IMR-90 (cell line): ENCODE results near the gene NEXN. TPM values are rescaled to one million over a fixed set of nuclear protein-coding genes. Genes with fewer than 3 reads are reported as not detected.

ENCODE experiments used
- ATAC-seq: fragments of 200-7000 bp; cut with Tn5 transposase; 2 replicates; pipeline ENCODE4 v1.9.1; 2020; ENCODE audit warnings: low read depth, mild to moderate bottlenecking, moderate library complexity
- BruUV-seq: library from RNA; stranded (reverse); fragments of 400-500 nt; replicated peaks from 2 replicates; lab custom pipeline; 2021; lab: Mats Ljungman, UMichigan
- CTCF ChIA-PET: fragments of 300-600 bp; formaldehyde crosslinking; extraction: SDS; loops from one replicate; lab custom pipeline; 2021; ENCODE audit warnings: antibody characterized with exemption; lab: Yijun Ruan, JAX
- POLR2A ChIA-PET: fragments of 300-600 bp; sonication (Branson Sonifier 250); formaldehyde crosslinking; loops from one replicate; lab custom pipeline; 2022; ENCODE audit warnings: antibody characterized with exemption; ENCODE audit not compliant: unreplicated experiment; lab: Charles Lee
- DNase-seq: peaks from one replicate; pipeline ENCODE4 v3.0.0; 2013
- H2AFZ ChIP-seq: replicated peaks from 2 replicates; pipeline ENCODE3; 2013; ENCODE audit warnings: low read length, mild to moderate bottlenecking; ENCODE audit not compliant: poor library complexity
- H2AK5ac ChIP-seq: 2 replicates; pipeline ENCODE4 v1.6.1; 2013; ENCODE audit warnings: low read depth, low read length, inconsistent platforms
- H2AK9ac ChIP-seq: replicated peaks from 2 replicates; pipeline ENCODE3; 2013; ENCODE audit warnings: mild to moderate bottlenecking, low read depth, low read length, moderate library complexity; ENCODE audit not compliant: poor library complexity
- H2BK120ac ChIP-seq: 2 replicates; pipeline ENCODE4 v1.6.1; 2013; ENCODE audit warnings: low read depth, low read length, inconsistent platforms
- H2BK15ac ChIP-seq: 3 replicates; pipeline ENCODE4 v1.6.1; 2013; ENCODE audit warnings: low read depth, low read length, inconsistent platforms
- H2BK20ac ChIP-seq: 2 replicates; pipeline ENCODE4 v1.6.1; 2013; ENCODE audit warnings: low read depth, mild to moderate bottlenecking, inconsistent platforms, low read length, moderate library complexity
- H2BK5ac ChIP-seq: 2 replicates; pipeline ENCODE4 v1.6.1; 2013; ENCODE audit warnings: mild to moderate bottlenecking, low read depth, low read length, inconsistent platforms; ENCODE audit not compliant: poor library complexity, severe bottlenecking
- H3K14ac ChIP-seq: replicated peaks from 2 replicates; pipeline ENCODE4 v1.6.1; 2013; ENCODE audit warnings: low read depth, low read length, inconsistent platforms
- H3K18ac ChIP-seq: 2 replicates; pipeline ENCODE4 v1.6.1; 2013; ENCODE audit warnings: low read depth, low read length, control low read depth
- H3K23ac ChIP-seq: 2 replicates; pipeline ENCODE4 v1.6.1; 2013; ENCODE audit warnings: low read depth, low read length, inconsistent platforms
- H3K27ac ChIP-seq: 2 replicates; pipeline ENCODE4 v1.5.1; 2013; ENCODE audit warnings: mild to moderate bottlenecking, control low read depth, low read length; ENCODE audit not compliant: insufficient read depth
- H3K27me3 ChIP-seq: 2 replicates; pipeline ENCODE4 v1.6.1; 2013; ENCODE audit warnings: low read length; ENCODE audit not compliant: control insufficient read depth, insufficient read depth
- H3K36me3 ChIP-seq: 2 replicates; pipeline ENCODE4 v1.6.1; 2013; ENCODE audit warnings: low read length, mixed read lengths; ENCODE audit not compliant: control insufficient read depth, insufficient read depth
- H3K4ac ChIP-seq: 2 replicates; pipeline ENCODE4 v1.6.1; 2013; ENCODE audit warnings: low read depth, low read length, inconsistent platforms
- H3K4me1 ChIP-seq: 2 replicates; pipeline ENCODE4 v1.6.1; 2013; ENCODE audit warnings: low read length, mixed read lengths; ENCODE audit not compliant: control insufficient read depth, insufficient read depth
- H3K4me2 ChIP-seq: 2 replicates; pipeline ENCODE4 v1.6.1; 2013; ENCODE audit warnings: low read depth, mild to moderate bottlenecking, control low read depth, low read length, moderate library complexity
- H3K4me3 ChIP-seq: 2 replicates; pipeline ENCODE4 v1.5.1; 2013; ENCODE audit warnings: low read depth, mild to moderate bottlenecking, control low read depth, low read length, moderate library complexity; ENCODE audit not compliant: insufficient read depth
- H3K56ac ChIP-seq: 2 replicates; pipeline ENCODE4 v1.6.1; 2013; ENCODE audit warnings: low read length, inconsistent platforms; ENCODE audit not compliant: insufficient read depth; ENCODE audit errors: extremely low read depth
- H3K79me1 ChIP-seq, 2 experiments: 2 replicates each; pipeline ENCODE4 v1.6.1; 2013; ENCODE audit warnings: low read length in 2 of 2, inconsistent platforms in 1 of 2, low read depth in 1 of 2
- H3K9ac ChIP-seq: 2 replicates; pipeline ENCODE4 v1.6.1; 2013; ENCODE audit warnings: low read depth, low read length, control low read depth
- H3K9me1 ChIP-seq: 2 replicates; pipeline ENCODE4 v1.6.1; 2013; ENCODE audit warnings: low read length, inconsistent platforms; ENCODE audit not compliant: insufficient read depth
- H3K9me3 ChIP-seq: 2 replicates; pipeline ENCODE4 v1.6.1; 2013; ENCODE audit warnings: low read length; ENCODE audit not compliant: control insufficient read depth, insufficient read depth
- H4K20me1 ChIP-seq: 2 replicates; pipeline ENCODE4 v1.6.1; 2013; ENCODE audit warnings: low read length, inconsistent platforms; ENCODE audit not compliant: insufficient read depth
- H4K5ac ChIP-seq: 2 replicates; pipeline ENCODE4 v1.6.1; 2013; ENCODE audit warnings: mild to moderate bottlenecking, low read depth, low read length, control low read depth
- H4K8ac ChIP-seq, 2 experiments: 2 replicates each; pipeline ENCODE4 v1.6.1; 2013; ENCODE audit warnings: low read depth in 2 of 2, low read length in 2 of 2, control low read depth in 1 of 2, inconsistent platforms in 1 of 2
- H4K91ac ChIP-seq: 2 replicates; pipeline ENCODE4 v1.6.1; 2013; ENCODE audit warnings: low read depth, low read length, inconsistent platforms; ENCODE audit not compliant: insufficient read depth
- BHLHE40 ChIP-seq: fragments of 150-350 bp; IDR thresholded peaks from 2 replicates; pipeline ENCODE4 v1.6.1; 2016; ENCODE audit warnings: mild to moderate bottlenecking, low read depth, low read length
- CHD1 ChIP-seq: IDR thresholded peaks from 2 replicates; pipeline ENCODE4 v1.6.1; 2012; ENCODE audit warnings: low read depth, low read length, improper control_type of control experiment
- FOS ChIP-seq: fragments of 150-350 bp; IDR thresholded peaks from 2 replicates; pipeline ENCODE4 v1.6.1; 2016; ENCODE audit warnings: low read depth, low read length
- MAFK ChIP-seq: IDR thresholded peaks from 2 replicates; pipeline ENCODE4 v1.6.1; 2012; ENCODE audit warnings: low read depth, low read length, improper control_type of control experiment
- MAZ ChIP-seq: IDR thresholded peaks from 2 replicates; pipeline ENCODE4 v1.6.1; 2012; ENCODE audit warnings: low read depth, mild to moderate bottlenecking, low read length, improper control_type of control experiment, moderate library complexity, borderline replicate concordance
- MXI1 ChIP-seq: IDR thresholded peaks from 2 replicates; pipeline ENCODE4 v1.6.1; 2012; ENCODE audit warnings: low read depth, mild to moderate bottlenecking, low read length, moderate library complexity, borderline replicate concordance
- NFE2L2 ChIP-seq: fragments of 150-350 bp; IDR thresholded peaks from 2 replicates; pipeline ENCODE4 v1.6.1; 2016; ENCODE audit warnings: low read depth, mild to moderate bottlenecking, low read length
- POLR2A ChIP-seq: IDR thresholded peaks from 2 replicates; pipeline ENCODE4 v1.6.1; 2012; ENCODE audit warnings: mild to moderate bottlenecking, low read depth, low read length
- RAD21 ChIP-seq: IDR thresholded peaks from 2 replicates; pipeline ENCODE4 v1.6.1; 2012; ENCODE audit warnings: low read length, improper control_type of control experiment
- RCOR1 ChIP-seq: IDR thresholded peaks from 2 replicates; pipeline ENCODE4 v1.6.1; 2012; ENCODE audit warnings: mild to moderate bottlenecking, low read length, improper control_type of control experiment; ENCODE audit not compliant: insufficient replicate concordance
- RFX5 ChIP-seq: IDR thresholded peaks from 2 replicates; pipeline ENCODE4 v1.8.0; 2012; ENCODE audit warnings: low read depth, mild to moderate bottlenecking, low read length, moderate library complexity
- SMC3 ChIP-seq: fragments of 150-350 bp; IDR thresholded peaks from 2 replicates; pipeline ENCODE4 v1.6.1; 2016; ENCODE audit warnings: low read depth, mild to moderate bottlenecking, antibody characterized with exemption, low read length, moderate library complexity
- WGBS, 2 experiments: methylation state at CpG; one replicate each; pipeline versions ENCODE4 v1.1.5 to v1.1.7; 2013; ENCODE audit warnings: missing lambda C conversion rate in 2 of 2; ENCODE audit not compliant: insufficient read length in 1 of 2; ENCODE audit errors: extremely low coverage in 2 of 2; 5-methylcytosine and 5-hydroxymethylcytosine counted together
- dilution Hi-C: fragments of 300-500 bp; cut with HindIII; formaldehyde crosslinking; loops from one replicate; pipeline ENCODE4 v1.14.3; 2018; ENCODE audit warnings: low sequenced_read_pairs; ENCODE audit not compliant: unreplicated experiment
- in situ Hi-C: fragments of 300-500 bp; cut with MboI; formaldehyde crosslinking; loops from 3 replicates; pipeline ENCODE4 v1.14.3; 2019; ENCODE audit warnings: low sequenced_read_pairs, inconsistent platforms, mixed read lengths
- intact Hi-C: fragments of 100-400 bp; cut with micrococcal nuclease; formaldehyde crosslinking; loops from 2 replicates; pipeline ENCODE4 v1.10.0; 2022
- polyA plus RNA-seq, 3 experiments: library from polyadenylated mRNA; depleted of rRNA; stranded (reverse); fragments of >200 nt; gene quantifications; 2 replicates each; pipeline ENCODE4 v1.2.3, GENCODE V29; 2012; ENCODE audit warnings: low replicate concordance in 1 of 3
- total RNA-seq: library from RNA; depleted of rRNA; stranded (reverse); fragments of >200 nt; gene quantifications from 2 replicates; pipeline ENCODE4 v1.2.3, GENCODE V29; 2012
- TF ChIP-seq, protein P1 (sequence below): conservative IDR thresholded peaks from 2 replicates; pipeline ENCODE4 v1.5.1; 2012; ENCODE audit warnings: mild to moderate bottlenecking, low read depth, low read length, improper control_type of control experiment
- TF ChIP-seq, protein P2 (sequence below): fragments of 150-350 bp; IDR thresholded peaks from 2 replicates; pipeline ENCODE4 v1.6.1; 2017; ENCODE audit warnings: mild to moderate bottlenecking, antibody characterized with exemption, low read length, low read depth
- TF ChIP-seq, protein P3 (sequence below): fragments of 150-350 bp; IDR thresholded peaks from 2 replicates; pipeline ENCODE4 v1.6.1; 2016; ENCODE audit warnings: low read depth, mild to moderate bottlenecking, low read length, moderate library complexity, borderline replicate concordance

NEXN gene
- total and polyA plus RNA-seq, 2 of the 4 experiments (the other 2 are of a cell fraction): 5.2 to 16.1 TPM

DNA sequence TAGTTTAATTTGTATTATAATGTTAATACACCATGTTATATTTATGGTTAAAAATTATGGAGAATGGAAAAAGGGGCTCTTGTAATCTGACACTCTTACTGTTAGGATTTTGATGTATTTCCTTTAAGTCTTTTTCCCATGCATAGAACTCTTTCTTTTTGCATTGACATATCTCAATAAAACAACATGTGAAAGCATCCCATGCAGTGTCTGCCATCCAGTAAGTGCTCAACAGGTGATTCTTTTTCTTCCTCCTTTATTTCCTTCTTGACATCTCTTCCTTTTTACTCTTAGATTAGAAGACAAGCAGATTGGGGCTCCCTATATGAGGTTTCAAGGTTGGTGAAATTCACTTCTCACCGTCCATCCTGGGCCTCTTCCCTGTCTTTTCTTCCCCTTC lies 2.8 kb downstream of the NEXN start:
- H3K4me3 ChIP-seq: no peak overlapping the region
- H4K20me1 ChIP-seq: peaks cover 16% of the 10 kb centered on the region; the same call in 1 of the 2 replicates
- H3K4ac ChIP-seq: peak overlapping the region; percentile 70; the same call in 1 of the 2 replicates
- H3K4me2 ChIP-seq: peak overlapping the region; percentile 78
- H2BK15ac ChIP-seq: peak overlapping the region; percentile 66; the same call in 2 of the 3 replicates
- H2BK5ac ChIP-seq: peak overlapping the region; percentile 75
- H2AK9ac ChIP-seq: no peak overlapping the region
- H3K9ac ChIP-seq: no peak overlapping the region; the same call in 1 of the 2 replicates
- no TSS peak for BruUV-seq
- WGBS, 2 experiments: no CpG with 5 or more reads among the region's 1 CpG
- peaks cover 6% of the 10 kb centered on the region for H3K4me1 ChIP-seq
- ChIA-PET POLR2A (no interaction called here), CTCF (no interaction called here)
- H3K27me3 ChIP-seq: no peaks in the 10 kb centered on the region
- ATAC-seq (no peak), DNase-seq (no peak)
- H4K8ac ChIP-seq: peak overlapping the region; percentile 44 to 65
- H3K56ac ChIP-seq: peak overlapping the region; percentile 47
- dilution Hi-C loops (no loop called here), in situ Hi-C loops (no loop called here), intact Hi-C loops (no loop called here)
- H3K79me1 ChIP-seq: peaks cover 16 to 27% of the 10 kb centered on the region in 2 experiments; a peak in 3 of 4 replicates
- H3K27ac ChIP-seq: peak overlapping the region; percentile 66; the same call in 1 of the 2 replicates
- peak overlapping the region; percentile 72 for H4K5ac ChIP-seq
- peak overlapping the region; percentile 64 for H2BK20ac ChIP-seq
- peaks cover 17% of the 10 kb centered on the region for H3K36me3 ChIP-seq
- H4K91ac ChIP-seq: peak overlapping the region; percentile 70
- peak overlapping the region; percentile 82 for H3K23ac ChIP-seq
- peak overlapping the region; percentile 69 for H3K18ac ChIP-seq
- H2AK5ac ChIP-seq: peak overlapping the region; percentile 41
- H3K14ac ChIP-seq: peak overlapping the region; percentile 69
- peak overlapping the region; percentile 81 for H2BK120ac ChIP-seq
- no peaks in the 10 kb centered on the region for H3K9me1 ChIP-seq
- no peak overlapping the region for H2AFZ ChIP-seq
- H3K9me3 ChIP-seq: no peaks in the 10 kb centered on the region
- TF ChIP-seq NFE2L2: no peak
- TF ChIP-seq, protein P1, sequence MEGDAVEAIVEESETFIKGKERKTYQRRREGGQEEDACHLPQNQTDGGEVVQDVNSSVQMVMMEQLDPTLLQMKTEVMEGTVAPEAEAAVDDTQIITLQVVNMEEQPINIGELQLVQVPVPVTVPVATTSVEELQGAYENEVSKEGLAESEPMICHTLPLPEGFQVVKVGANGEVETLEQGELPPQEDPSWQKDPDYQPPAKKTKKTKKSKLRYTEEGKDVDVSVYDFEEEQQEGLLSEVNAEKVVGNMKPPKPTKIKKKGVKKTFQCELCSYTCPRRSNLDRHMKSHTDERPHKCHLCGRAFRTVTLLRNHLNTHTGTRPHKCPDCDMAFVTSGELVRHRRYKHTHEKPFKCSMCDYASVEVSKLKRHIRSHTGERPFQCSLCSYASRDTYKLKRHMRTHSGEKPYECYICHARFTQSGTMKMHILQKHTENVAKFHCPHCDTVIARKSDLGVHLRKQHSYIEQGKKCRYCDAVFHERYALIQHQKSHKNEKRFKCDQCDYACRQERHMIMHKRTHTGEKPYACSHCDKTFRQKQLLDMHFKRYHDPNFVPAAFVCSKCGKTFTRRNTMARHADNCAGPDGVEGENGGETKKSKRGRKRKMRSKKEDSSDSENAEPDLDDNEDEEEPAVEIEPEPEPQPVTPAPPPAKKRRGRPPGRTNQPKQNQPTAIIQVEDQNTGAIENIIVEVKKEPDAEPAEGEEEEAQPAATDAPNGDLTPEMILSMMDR: no peak
- no peak for TF ChIP-seq SMC3
- no peak for TF ChIP-seq MAZ
- TF ChIP-seq RAD21: no peak
- TF ChIP-seq FOS: no peak
- no peak for TF ChIP-seq MAFK
- no peak for TF ChIP-seq MXI1
- TF ChIP-seq, protein P2, sequence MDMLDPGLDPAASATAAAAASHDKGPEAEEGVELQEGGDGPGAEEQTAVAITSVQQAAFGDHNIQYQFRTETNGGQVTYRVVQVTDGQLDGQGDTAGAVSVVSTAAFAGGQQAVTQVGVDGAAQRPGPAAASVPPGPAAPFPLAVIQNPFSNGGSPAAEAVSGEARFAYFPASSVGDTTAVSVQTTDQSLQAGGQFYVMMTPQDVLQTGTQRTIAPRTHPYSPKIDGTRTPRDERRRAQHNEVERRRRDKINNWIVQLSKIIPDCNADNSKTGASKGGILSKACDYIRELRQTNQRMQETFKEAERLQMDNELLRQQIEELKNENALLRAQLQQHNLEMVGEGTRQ: no peak
- TF ChIP-seq CHD1: no peak
- no peak for TF ChIP-seq RCOR1
- TF ChIP-seq BHLHE40: no peak
- TF ChIP-seq RFX5: no peak
- no peak for TF ChIP-seq POLR2A
- TF ChIP-seq, protein P3, sequence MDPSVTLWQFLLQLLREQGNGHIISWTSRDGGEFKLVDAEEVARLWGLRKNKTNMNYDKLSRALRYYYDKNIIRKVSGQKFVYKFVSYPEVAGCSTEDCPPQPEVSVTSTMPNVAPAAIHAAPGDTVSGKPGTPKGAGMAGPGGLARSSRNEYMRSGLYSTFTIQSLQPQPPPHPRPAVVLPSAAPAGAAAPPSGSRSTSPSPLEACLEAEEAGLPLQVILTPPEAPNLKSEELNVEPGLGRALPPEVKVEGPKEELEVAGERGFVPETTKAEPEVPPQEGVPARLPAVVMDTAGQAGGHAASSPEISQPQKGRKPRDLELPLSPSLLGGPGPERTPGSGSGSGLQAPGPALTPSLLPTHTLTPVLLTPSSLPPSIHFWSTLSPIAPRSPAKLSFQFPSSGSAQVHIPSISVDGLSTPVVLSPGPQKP: no peak
